GM19324 (cell line): ENCODE results near the gene DGUOK.
"Not testable (repeated sequence)": the region's sequence is repeated elsewhere in the genome, so short reads cannot be mapped to it uniquely, and the experiment has no call there.

Experiments used
- ATAC-seq: cut with Tn5 transposase; IDR thresholded peaks from one replicate; pipeline ENCODE4 v1.9.1; 2021; ENCODE audit warnings: mild to moderate bottlenecking, moderate library complexity; ENCODE audit not compliant: unreplicated experiment, low FRiP score

DGUOK gene

DNA sequence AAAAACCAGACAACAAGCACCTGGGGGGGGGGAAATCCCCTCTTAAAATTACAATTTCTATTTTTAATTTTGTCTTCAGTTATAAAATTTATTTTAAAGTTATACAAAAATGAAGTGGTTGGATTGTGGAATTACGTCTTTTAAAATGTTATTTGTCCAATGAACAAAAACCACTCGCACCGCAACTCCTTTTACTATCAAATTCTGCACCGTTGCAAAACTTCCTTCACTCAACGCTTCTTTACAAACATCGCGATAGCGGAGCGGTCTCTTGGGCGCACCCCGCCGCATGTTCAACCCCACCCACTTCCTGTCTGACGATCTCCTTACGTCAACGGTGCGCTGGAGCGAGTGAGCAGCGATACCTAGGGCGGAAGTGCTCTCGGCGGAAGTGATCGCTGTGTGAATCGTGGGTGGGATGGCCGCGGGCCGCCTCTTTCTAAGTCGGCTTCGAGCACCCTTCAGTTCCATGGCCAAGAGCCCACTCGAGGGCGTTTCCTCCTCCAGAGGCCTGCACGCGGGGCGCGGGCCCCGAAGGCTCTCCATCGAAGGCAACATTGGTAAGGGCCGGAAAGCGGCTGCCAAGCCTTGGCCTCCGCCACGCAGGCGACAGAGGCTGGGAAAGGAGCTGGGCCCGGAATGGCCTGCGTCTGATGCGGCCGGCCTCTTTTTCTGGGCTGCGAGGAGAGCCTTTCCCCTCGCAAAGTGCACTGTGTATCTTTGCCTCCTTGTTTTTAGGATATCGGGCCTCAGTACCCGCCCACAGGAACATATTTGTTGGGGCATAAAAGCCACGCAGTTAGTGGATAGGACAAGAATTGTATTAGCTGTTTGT is at the start of gene DGUOK:
Gene DGUOK, plus strand, starts transcription at position 388 of the 835 bp plus-strand sequence. Its CDS starts 31 bp downstream, at position 419.
- ATAC-seq = peak; percentile 98

GRCh38 chr2:73877071-73877802 is 49.4 kb upstream of the DGUOK start:
- no peak for ATAC-seq

DNA sequence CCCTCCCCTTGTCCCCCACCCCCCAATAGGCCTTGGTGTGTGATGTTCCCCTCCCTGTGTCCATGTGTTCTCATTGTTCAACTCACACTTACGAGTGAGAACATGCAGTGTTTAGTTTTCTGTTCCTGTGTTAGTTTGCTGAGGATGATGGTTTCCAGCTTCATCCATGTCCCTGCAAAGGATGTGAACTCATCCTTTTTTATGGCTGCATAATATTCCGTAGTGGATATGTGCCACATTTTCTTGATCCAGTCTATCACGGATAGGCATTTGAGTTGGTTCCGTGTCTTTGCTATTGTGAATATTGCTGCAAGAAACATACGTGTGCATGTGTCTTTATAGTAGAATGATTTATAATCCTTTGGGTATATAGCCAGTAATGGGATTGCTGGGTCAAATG is 48.7 kb upstream of the DGUOK start:
- not testable (repeated sequence) for ATAC-seq

DNA sequence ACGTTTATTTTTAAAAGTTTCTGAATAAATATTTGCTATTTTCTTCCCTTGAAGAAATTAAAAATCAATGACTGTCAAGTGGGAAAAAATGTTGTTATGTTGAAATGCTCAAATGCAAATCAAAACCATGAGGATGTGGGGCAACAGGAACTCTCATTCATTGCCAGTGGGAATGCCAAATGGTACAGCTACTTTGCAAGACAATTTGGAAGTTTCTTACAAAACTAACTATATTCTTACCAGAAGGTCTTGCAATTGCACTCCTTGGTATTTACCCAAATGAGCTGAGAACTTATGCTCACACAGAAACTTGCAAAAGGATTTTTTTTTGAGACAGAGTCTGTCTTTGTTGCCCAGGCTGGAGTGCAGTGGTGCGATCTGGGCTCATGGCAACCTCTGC is 41.3 kb upstream of the DGUOK start:
- no peak for ATAC-seq

DNA sequence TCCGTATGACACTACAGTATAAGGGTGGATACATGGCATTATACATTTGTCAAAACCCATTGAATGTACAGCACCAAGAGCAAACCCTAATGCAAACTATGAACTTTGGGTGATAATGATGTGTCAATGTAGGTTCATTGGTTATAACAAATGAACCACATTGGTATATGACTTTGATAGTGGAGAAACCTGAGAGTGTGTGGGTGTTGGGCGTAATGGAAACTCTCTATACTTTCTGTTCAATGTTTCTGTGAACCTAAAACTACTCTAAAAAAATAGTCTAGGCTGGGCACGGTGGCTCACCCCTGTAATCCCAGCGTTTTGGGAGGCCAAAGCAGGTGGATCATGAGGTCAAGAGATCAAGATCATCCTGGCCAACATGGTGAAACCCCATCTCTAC is 40.3 kb upstream of the DGUOK start:
- no peak for ATAC-seq

- ATAC-seq = not testable (repeated sequence)
Measured at GRCh38 chr2:73887596-73888353, 38.9 kb upstream of the DGUOK start.

GRCh38 chr2:73888388-73888787 is 38.3 kb upstream of the DGUOK start:
- no peak for ATAC-seq

- no peak for ATAC-seq
Measured at GRCh38 chr2:73889206-73889605, 37.5 kb upstream of the DGUOK start.

DNA sequence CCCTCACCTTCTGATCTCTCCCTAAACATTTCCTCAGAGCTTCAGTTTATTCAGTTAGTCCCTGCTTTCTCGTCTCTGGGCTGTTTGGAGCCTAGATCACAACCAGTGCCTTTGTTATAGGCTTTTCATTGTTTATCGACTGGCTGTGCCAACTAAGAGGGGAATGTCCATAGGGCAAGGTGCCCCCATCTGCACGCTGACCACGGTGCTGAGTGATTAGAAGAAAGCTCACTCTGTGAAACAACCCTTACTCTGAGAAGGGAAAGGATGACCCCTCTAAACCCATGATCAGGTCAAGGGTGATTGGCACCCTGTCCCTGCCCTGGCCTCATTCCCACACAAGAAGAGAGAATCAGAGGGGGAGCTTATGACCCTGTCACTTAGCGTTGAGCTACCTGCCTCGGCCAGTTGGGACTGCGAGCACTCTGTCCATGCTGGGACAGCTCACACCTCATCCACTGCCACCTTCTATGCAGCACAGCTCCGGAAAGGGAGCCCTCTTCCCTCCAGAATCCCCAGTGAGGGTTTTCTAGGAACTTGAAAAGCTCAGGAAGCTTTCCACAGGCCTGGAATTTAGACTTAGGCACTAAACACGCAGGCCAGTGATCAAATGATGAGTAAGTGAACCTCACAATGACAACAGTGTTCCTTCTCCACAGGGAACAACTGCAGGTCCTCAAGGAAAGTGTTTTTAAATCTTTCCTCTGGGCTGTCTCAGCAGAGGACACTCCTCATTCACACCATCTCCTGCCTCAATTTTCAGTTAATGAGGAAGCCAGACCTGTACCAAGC is 36.2 kb upstream of the DGUOK start:
- no peak for ATAC-seq

GRCh38 chr2:73891276-73891901 is 35.3 kb upstream of the DGUOK start:
- no peak for ATAC-seq

DNA sequence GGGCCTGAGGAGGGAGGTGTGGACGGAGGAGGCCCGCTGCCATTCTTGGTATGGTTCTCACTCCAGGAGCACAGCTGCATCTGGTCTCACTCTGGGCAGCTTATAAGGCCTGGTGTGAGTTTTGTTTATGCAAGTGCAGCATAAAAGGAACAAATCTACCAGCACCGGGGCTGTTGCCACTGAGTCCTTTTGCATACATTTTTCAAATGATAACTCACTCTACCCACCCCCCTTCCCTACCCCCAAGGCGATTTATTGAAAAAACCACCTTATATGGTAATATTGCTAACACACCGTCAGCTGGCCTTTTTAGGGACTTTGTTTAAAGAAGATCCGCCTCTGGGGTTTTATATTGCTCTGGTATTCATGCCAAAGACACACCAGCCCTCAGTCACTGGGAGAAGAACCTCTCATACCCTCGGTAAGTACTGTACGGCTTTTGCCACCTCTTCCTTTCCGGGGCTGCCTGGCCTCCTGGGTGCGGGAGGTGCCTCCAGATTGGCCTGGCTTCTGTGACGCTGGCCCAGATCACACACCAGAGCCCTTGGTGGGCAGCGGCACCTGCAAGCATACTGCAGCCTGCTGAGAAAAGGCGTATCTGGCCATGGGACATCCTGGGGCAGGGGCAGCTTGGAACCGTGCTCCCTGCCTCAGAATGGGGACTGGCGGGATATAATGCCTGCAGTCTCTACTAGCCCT is 33.9 kb upstream of the DGUOK start, which contains the start of gene ACTG2:
Gene ACTG2, plus strand, starts transcription at position 378 of the 699 bp plus-strand sequence. CDS start 8,304 bp downstream, outside the sequence.
- ATAC-seq = no peak

DNA sequence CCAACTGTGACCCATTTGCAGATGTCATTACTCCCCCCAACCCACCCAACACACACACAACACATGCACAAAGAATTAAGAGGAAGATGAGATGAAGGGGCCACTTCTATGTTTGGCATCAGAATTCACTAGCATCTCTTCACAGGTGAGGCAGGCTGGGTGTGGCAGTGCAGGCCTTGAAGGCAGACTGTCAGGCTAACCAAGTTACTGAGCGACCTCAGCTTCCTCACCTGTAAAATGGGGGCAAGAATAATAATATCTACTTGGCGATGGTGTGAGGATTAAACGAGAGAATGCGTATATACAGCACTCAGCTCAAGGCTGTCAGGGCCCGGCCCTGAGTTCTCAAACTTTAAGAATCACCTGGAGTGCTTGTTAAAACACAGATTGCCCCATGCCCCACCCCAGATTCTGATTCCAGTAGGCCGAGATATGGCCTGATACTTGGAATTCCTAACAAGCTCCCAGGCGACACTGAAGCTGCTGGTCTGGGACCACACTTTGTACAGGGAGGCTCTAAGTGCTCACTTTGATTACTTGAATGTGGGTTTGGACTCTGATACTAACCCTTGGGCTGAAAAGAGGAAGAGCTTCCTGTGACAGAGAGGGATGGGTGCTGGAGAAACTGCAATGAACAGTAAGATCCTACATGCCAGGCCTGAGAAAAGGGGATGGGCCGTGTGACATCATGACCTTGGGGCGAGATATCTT is 32.8 kb upstream of the DGUOK start:
- no peak for ATAC-seq

GRCh38 chr2:73894475-73894850 is 32.2 kb upstream of the DGUOK start:
- ATAC-seq = no peak

GRCh38 chr2:73894877-73895276 is 31.8 kb upstream of the DGUOK start:
- no peak for ATAC-seq

DNA sequence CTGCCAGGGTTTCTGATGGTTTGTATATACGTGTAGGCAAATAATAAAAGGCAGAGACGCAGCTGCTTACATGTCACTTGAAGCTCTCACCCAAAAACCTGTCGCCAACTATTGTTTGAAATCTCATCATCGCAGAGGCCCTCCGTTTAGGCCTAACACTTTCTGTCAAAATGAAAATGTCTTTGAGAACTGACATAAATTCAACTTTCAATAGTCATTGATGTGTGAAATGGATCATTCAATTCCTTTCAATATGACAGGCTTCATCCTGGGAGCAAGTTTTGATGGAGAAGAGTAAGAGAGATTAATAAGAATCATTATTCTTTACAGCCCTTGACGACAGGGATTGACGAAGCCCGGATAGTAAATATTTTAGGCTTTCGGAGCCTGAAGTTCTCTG is 31.2 kb upstream of the DGUOK start:
- ATAC-seq = no peak

DNA sequence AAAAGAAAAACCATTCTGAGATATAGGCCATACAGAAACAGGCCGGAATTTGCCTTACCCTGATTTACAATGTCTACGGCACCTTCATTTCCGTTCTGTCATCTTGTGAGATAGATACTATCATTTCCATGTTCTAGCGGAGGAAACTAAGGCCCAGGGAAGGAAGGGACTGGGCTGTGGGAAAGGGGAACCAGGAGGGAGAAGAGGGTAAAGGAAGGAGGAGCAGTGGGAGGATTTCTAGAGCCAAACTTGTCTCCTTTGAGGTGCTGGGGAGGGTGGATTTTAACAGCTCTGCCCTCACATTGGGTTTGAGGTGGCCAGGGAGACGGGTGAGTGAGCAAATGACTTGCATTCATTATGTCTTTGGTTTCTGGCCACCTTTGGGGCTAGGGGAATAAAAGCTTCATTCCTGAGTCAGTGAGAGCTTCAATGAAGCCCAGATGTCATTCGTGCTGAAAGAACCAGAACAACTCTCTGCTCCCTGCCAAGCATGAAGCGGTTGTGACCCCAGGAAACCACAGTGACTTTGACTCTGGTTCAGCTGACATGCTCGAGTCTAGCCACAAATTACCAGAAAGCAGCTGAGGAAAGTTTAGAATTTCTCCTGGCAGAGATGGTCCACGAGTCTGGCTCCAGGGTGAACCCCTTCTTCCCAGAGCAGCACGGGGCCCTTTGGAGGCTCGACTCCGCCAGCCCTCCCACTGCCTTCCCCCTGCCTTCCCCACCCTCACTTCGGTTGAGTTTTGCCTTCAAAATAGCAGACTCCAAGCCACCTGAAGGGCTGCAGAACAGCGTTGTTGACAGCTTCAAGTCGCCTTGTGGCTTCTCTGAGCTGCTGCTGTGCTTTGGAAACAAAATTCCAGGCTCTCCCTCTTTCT is 30.1 kb upstream of the DGUOK start:
- no peak for ATAC-seq

GRCh38 chr2:73897240-73897583 is 29.5 kb upstream of the DGUOK start:
- no peak for ATAC-seq

DNA sequence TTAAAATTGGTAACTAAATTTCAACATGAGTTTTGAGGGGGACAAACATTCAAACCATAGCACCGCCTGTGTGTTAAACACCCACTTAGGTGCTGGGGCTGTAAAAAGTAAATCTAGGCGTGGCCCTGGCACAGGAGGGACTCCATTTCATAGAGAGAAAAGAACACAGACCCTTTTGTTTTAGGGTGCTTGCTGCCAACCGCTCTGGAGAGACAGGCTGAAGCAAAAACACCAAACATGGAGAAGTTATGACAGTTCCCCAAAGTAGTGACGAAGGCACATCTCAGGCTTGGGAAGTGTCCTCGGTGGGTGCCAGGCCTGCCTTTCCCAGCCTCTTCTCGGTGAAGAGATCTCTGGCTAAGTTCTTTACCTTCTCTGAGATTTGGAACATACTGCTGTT is 28.7 kb upstream of the DGUOK start:
- ATAC-seq = no peak
